H9 (cell line): ENCODE data around the gene EPPIN. TPM values are rescaled to one million over a fixed set of nuclear protein-coding genes. Genes with fewer than 3 reads are reported as not detected.

Experiments
- DNase-seq: peaks from one replicate; pipeline ENCODE4 v3.0.0-alpha.2; 2017
- H2AFZ ChIP-seq: one replicate; pipeline ENCODE4 v1.6.1; 2013; ENCODE audit warnings: mild to moderate bottlenecking, low read length, control low read depth, moderate library complexity
- H2AK5ac ChIP-seq: 2 replicates; pipeline ENCODE4 v1.6.1; 2013; ENCODE audit warnings: low read length, control low read depth, mixed read lengths; ENCODE audit not compliant: insufficient read length
- H2BK120ac ChIP-seq: one replicate; pipeline ENCODE4 v1.6.1; 2013; ENCODE audit warnings: low read depth, mild to moderate bottlenecking, low read length, control low read depth, inconsistent platforms; ENCODE audit not compliant: poor library complexity, severe bottlenecking
- H2BK12ac ChIP-seq: 2 replicates; pipeline ENCODE4 v1.6.1; 2013; ENCODE audit warnings: low read length, control low read depth, mixed read lengths, low read depth; ENCODE audit not compliant: insufficient read length
- H2BK15ac ChIP-seq: 2 replicates; pipeline ENCODE4 v1.6.1; 2013; ENCODE audit warnings: low read depth, low read length, control low read depth
- H2BK20ac ChIP-seq: one replicate; pipeline ENCODE4 v1.6.1; 2013; ENCODE audit warnings: low read depth, mild to moderate bottlenecking, low read length, control low read depth, inconsistent platforms; ENCODE audit not compliant: poor library complexity, severe bottlenecking
- H2BK5ac ChIP-seq: 2 replicates; pipeline ENCODE4 v1.6.1; 2013; ENCODE audit warnings: low read length, control low read depth, mixed read lengths; ENCODE audit not compliant: insufficient read length
- H3K14ac ChIP-seq: 2 replicates; pipeline ENCODE4 v1.6.1; 2013; ENCODE audit warnings: low read length, control low read depth; ENCODE audit not compliant: insufficient read depth
- H3K18ac ChIP-seq: 2 replicates; pipeline ENCODE4 v1.6.1; 2013; ENCODE audit warnings: low read depth, mild to moderate bottlenecking, mixed read lengths, low read length, control low read depth; ENCODE audit not compliant: insufficient read length
- H3K23ac ChIP-seq: 2 replicates; pipeline ENCODE4 v1.6.1; 2013; ENCODE audit warnings: low read length, control low read depth, mixed read lengths, low read depth; ENCODE audit not compliant: insufficient read length
- H3K23me2 ChIP-seq: 2 replicates; pipeline ENCODE4 v1.6.1; 2013; ENCODE audit warnings: low read depth, mild to moderate bottlenecking, mixed read lengths, low read length, control low read depth; ENCODE audit not compliant: insufficient read length, poor library complexity, severe bottlenecking
- H3K27ac ChIP-seq: 2 replicates; pipeline ENCODE4 v1.5.1; 2013; ENCODE audit warnings: low read length, control low read depth, mixed read lengths, low read depth; ENCODE audit not compliant: insufficient read length
- H3K27me3 ChIP-seq: 2 replicates; pipeline ENCODE4 v1.6.1; 2013; ENCODE audit warnings: low read length, control low read depth, inconsistent platforms; ENCODE audit not compliant: insufficient read depth
- H3K4ac ChIP-seq: 2 replicates; pipeline ENCODE4 v1.6.1; 2013; ENCODE audit warnings: low read depth, mild to moderate bottlenecking, control low read depth, inconsistent platforms, low read length, moderate library complexity
- H3K4me1 ChIP-seq: 2 replicates; pipeline ENCODE4 v1.6.1; 2013; ENCODE audit warnings: low read length, control low read depth, inconsistent platforms; ENCODE audit not compliant: insufficient read depth
- H3K4me2 ChIP-seq: 2 replicates; pipeline ENCODE4 v1.6.1; 2013; ENCODE audit warnings: low read length, control low read depth, mixed read lengths; ENCODE audit not compliant: insufficient read length, insufficient read depth
- H3K56ac ChIP-seq: 2 replicates; pipeline ENCODE4 v1.6.1; 2013; ENCODE audit warnings: low read depth, mild to moderate bottlenecking, mixed read lengths, low read length, control low read depth; ENCODE audit not compliant: insufficient read length
- H3K79me1 ChIP-seq: 2 replicates; pipeline ENCODE4 v1.6.1; 2013; ENCODE audit warnings: low read depth, mild to moderate bottlenecking, moderate library complexity, low read length, control low read depth, inconsistent platforms; ENCODE audit not compliant: insufficient read depth, poor library complexity, severe bottlenecking
- H3K79me2 ChIP-seq: 2 replicates; pipeline ENCODE4 v1.6.1; 2013; ENCODE audit warnings: low read length, control low read depth, inconsistent platforms; ENCODE audit not compliant: insufficient read depth
- H3K9ac ChIP-seq: 2 replicates; pipeline ENCODE4 v1.6.1; 2013; ENCODE audit warnings: low read length, control low read depth, mixed read lengths; ENCODE audit not compliant: insufficient read length; ENCODE audit errors: extremely low read depth
- H3K9me3 ChIP-seq: one replicate; pipeline ENCODE4 v1.6.1; 2013; ENCODE audit warnings: low read depth, low read length, inconsistent platforms; ENCODE audit not compliant: control insufficient read depth
- H3T11ph ChIP-seq: one replicate; pipeline ENCODE4 v1.6.1; 2013; ENCODE audit warnings: mild to moderate bottlenecking, low read length, control low read depth, inconsistent platforms
- H4K20me1 ChIP-seq: one replicate; pipeline ENCODE4 v1.6.1; 2013; ENCODE audit not compliant: control insufficient read depth, insufficient read length, insufficient read depth
- H4K5ac ChIP-seq: 2 replicates; pipeline ENCODE4 v1.6.1; 2013; ENCODE audit warnings: low read depth, mild to moderate bottlenecking, mixed read lengths, low read length, control low read depth; ENCODE audit not compliant: insufficient read length
- H4K8ac ChIP-seq: replicated peaks from 2 replicates; pipeline ENCODE4 v1.6.1; 2013; ENCODE audit warnings: low read length, control low read depth, mixed read lengths, low read depth; ENCODE audit not compliant: insufficient read length
- H4K91ac ChIP-seq: 2 replicates; pipeline ENCODE4 v1.6.1; 2013; ENCODE audit warnings: low read depth, mild to moderate bottlenecking, moderate library complexity, mixed read lengths, low read length, control low read depth; ENCODE audit not compliant: insufficient read length
- H3K27ac Mint-ChIP-seq, 3 experiments: 2 replicates in 2 of 3; 3 replicates in 1 of 3; pipeline ENCODE4 v1.8.0; 2020 to 2021; ENCODE audit warnings: mixed read lengths in 3 of 3, mild to moderate bottlenecking in 1 of 3, moderate library complexity in 1 of 3
- H3K27me3 Mint-ChIP-seq: 2 replicates; pipeline ENCODE4 v1.8.0; 2021; ENCODE audit warnings: low read depth, mild to moderate bottlenecking, moderate library complexity, mixed read lengths
- H3K36me3 Mint-ChIP-seq, 3 experiments: 2 replicates in 2 of 3; 3 replicates in 1 of 3; pipeline ENCODE4 v1.8.0; 2020 to 2021; ENCODE audit warnings: low read depth in 3 of 3, mixed read lengths in 3 of 3; ENCODE audit not compliant: insufficient read depth in 1 of 3
- H3K4me1 Mint-ChIP-seq, 2 experiments: 2 replicates each; pipeline ENCODE4 v1.8.0; 2020; ENCODE audit warnings: mixed read lengths in 2 of 2
- H3K4me3 Mint-ChIP-seq, 2 experiments: 2 replicates in 1 of 2; 3 replicates in 1 of 2; pipeline ENCODE4 v1.8.0; 2020 to 2021; ENCODE audit warnings: mild to moderate bottlenecking in 2 of 2, mixed read lengths in 2 of 2, moderate library complexity in 1 of 2
- H3K9me3 Mint-ChIP-seq, 2 experiments: 2 replicates in 1 of 2; 3 replicates in 1 of 2; pipeline ENCODE4 v1.8.0; 2020; ENCODE audit warnings: mild to moderate bottlenecking in 2 of 2, mixed read lengths in 2 of 2, moderate library complexity in 1 of 2
- WGBS: extraction: QIAGEN DNeasy Blood & Tissue Kit; methylation state at CpG from one replicate; pipeline ENCODE4 v1.1.7; 2013; ENCODE audit warnings: missing lambda C conversion rate, low lambda C conversion rate, mixed read lengths; ENCODE audit not compliant: insufficient read length; ENCODE audit errors: extremely low coverage; 5-methylcytosine and 5-hydroxymethylcytosine counted together
- total RNA-seq: library from RNA; stranded (reverse); gene quantifications from 2 replicates; pipeline ENCODE4 v1.2.1, GENCODE V29; 2021
- TF ChIP-seq, protein P1 (sequence below): fragments of 200-600 bp; sonication (generic); conservative IDR thresholded peaks from 3 replicates; pipeline ENCODE4 v1.8.0; 2021; ENCODE audit warnings: antibody characterized with exemption, mild to moderate bottlenecking

EPPIN gene
- total RNA-seq, 1 experiment from 2014 or later, result not detected

DNA sequence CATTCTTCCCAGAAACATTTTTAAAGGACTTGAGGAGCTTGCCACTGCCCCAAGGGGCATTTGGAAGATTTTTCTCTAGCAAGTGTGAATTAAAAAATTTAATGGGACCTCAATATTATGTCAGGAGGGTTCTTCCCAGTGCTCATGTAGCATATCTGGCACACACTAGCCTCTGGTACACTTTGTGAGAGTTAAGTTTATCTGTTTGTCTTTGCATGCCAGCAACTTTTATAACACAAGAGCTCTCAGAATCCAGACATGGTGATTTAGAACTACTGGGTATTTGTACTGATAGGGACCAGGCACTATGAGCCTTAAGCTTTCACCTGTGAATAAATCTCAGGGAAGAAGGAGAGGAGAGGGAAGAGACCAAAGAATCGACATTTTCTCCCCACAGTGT lies 44.6 kb downstream of the EPPIN start:
- Mint-ChIP-seq H3K4me3 (no peak overlapping the region), H3K9me3 (no peaks in the 10 kb centered on the region), H3K4me1 (peaks cover 6 to 7% of the 10 kb centered on the region in 2 experiments), H3K27ac (no peak overlapping the region), H3K27me3 (no peaks in the 10 kb centered on the region; the same call in none of the 2 replicates), H3K36me3 (no peaks in the 10 kb centered on the region)
- H3K14ac ChIP-seq, result no peak overlapping the region
- H3K56ac ChIP-seq, result no peak overlapping the region
- no peaks in the 10 kb centered on the region for H4K20me1 ChIP-seq
- H3K4me1 ChIP-seq, result no peaks in the 10 kb centered on the region
- H2BK20ac ChIP-seq, result no peak overlapping the region
- H2AK5ac ChIP-seq, result no peak overlapping the region
- H3K4ac ChIP-seq, result no peak overlapping the region
- no CpG with 5 or more reads among the region's 1 CpG for WGBS
- H3K23me2 ChIP-seq, result no peaks in the 10 kb centered on the region
- no peak overlapping the region for H2AFZ ChIP-seq
- no peaks in the 10 kb centered on the region for H3K79me2 ChIP-seq
- H3K79me1 ChIP-seq, result no peaks in the 10 kb centered on the region
- no peak overlapping the region for H4K91ac ChIP-seq
- no peak overlapping the region for H3K23ac ChIP-seq
- H4K5ac ChIP-seq, result no peak overlapping the region
- no peak overlapping the region for H2BK12ac ChIP-seq
- no peaks in the 10 kb centered on the region for H3K9me3 ChIP-seq
- H2BK5ac ChIP-seq, result no peak overlapping the region
- H3K18ac ChIP-seq, result no peak overlapping the region
- no peak overlapping the region for H2BK15ac ChIP-seq
- H3K27ac ChIP-seq, result no peak overlapping the region
- TF ChIP-seq, protein P1, sequence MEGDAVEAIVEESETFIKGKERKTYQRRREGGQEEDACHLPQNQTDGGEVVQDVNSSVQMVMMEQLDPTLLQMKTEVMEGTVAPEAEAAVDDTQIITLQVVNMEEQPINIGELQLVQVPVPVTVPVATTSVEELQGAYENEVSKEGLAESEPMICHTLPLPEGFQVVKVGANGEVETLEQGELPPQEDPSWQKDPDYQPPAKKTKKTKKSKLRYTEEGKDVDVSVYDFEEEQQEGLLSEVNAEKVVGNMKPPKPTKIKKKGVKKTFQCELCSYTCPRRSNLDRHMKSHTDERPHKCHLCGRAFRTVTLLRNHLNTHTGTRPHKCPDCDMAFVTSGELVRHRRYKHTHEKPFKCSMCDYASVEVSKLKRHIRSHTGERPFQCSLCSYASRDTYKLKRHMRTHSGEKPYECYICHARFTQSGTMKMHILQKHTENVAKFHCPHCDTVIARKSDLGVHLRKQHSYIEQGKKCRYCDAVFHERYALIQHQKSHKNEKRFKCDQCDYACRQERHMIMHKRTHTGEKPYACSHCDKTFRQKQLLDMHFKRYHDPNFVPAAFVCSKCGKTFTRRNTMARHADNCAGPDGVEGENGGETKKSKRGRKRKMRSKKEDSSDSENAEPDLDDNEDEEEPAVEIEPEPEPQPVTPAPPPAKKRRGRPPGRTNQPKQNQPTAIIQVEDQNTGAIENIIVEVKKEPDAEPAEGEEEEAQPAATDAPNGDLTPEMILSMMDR, result no peak
- H4K8ac ChIP-seq, result no peak overlapping the region
- H2BK120ac ChIP-seq, result no peak overlapping the region
- no peak overlapping the region for H3T11ph ChIP-seq
- no peak overlapping the region for H3K9ac ChIP-seq
- no peak overlapping the region for H3K4me2 ChIP-seq
- no peak for DNase-seq
- H3K27me3 ChIP-seq, result no peaks in the 10 kb centered on the region
